ENCODE results near the gene SSTR4.

Gene SSTR4

DNA sequence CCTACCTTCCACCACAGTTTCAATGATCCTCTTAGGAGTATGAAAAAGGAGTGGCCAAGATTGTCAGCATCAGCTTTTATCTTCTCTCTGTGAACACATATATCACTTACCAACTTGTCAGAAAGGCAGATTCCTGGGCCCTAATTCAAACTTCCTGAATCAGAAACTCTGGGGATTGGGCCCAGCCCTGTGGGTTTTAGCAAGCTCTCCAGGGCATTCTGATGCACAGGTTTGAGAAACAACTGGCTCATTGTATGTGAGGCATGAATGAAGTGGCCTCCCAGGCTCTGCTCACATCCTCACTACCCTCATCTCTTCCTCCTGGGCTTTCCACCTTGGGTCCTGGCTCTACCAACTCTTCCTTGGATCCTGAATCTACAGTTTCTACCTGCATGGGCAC, 27.5 kb downstream of the SSTR4 start:
- Mint-ChIP-seq H3K4me1 (no peaks in the 10 kb centered on the region), H3K9me3 (no peaks in the 10 kb centered on the region), H3K4me3 (no peak overlapping the region), H3K27me3 (no peaks in the 10 kb centered on the region), H3K27ac (no peak overlapping the region)
- ATAC-seq (no peak), DNase-seq (no peak)

DNA sequence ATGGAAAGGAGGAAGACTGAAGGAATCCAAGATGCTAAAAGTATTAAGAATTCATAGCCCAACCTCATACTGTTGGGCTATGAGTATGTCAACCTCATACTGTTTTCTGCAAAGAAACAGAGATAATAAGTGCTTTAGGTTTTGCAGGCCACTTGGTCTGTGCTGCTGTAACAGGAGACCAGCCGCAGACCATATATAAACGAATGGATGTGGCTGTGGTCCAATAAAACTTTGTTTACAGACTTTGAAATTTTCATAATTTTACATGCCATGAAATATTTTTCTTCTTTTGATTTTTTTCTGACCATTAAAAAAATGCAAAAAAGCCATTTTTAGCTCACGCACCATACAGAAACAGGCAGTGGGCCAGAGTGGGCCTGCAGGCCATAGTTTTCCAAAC, 28.1 kb downstream of the SSTR4 start:
- no peak overlapping the region for H3K27ac Mint-ChIP-seq

DNA sequence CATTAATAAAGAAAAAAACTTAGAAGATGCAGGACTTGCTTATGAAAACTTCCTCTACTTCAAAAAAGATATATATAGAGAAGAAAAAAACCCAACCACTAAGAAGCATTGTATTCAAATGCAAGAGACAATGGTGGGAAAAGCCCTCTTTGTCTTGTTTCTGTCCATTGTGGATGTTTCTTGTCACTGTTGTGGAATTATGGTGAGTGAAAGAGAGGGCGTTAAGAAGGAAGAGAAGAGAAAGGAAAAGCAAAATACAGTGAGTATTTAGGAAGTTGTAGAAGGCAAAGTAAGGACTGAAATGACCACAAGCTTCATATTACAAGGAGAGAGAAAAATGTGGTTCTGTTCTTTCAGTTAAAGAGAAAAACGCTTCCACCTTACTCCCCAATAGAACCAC, 28.5 kb downstream of the SSTR4 start:
- DNase-seq: no peak
- no peak overlapping the region for H3K27ac Mint-ChIP-seq
- H3K27me3 Mint-ChIP-seq: no peaks in the 10 kb centered on the region
- no peaks in the 10 kb centered on the region for H3K4me1 Mint-ChIP-seq
- H3K4me3 Mint-ChIP-seq: no peak overlapping the region
- H3K9me3 Mint-ChIP-seq: no peaks in the 10 kb centered on the region
- no peak for ATAC-seq

More for the DNA sequence above, 28.1 kb downstream of the SSTR4 start:
- DNase-seq (no peak), ATAC-seq (no peak)
- Mint-ChIP-seq H3K4me3 (no peak overlapping the region), H3K27me3 (no peaks in the 10 kb centered on the region), H3K9me3 (no peaks in the 10 kb centered on the region), H3K4me1 (no peaks in the 10 kb centered on the region)

DNA sequence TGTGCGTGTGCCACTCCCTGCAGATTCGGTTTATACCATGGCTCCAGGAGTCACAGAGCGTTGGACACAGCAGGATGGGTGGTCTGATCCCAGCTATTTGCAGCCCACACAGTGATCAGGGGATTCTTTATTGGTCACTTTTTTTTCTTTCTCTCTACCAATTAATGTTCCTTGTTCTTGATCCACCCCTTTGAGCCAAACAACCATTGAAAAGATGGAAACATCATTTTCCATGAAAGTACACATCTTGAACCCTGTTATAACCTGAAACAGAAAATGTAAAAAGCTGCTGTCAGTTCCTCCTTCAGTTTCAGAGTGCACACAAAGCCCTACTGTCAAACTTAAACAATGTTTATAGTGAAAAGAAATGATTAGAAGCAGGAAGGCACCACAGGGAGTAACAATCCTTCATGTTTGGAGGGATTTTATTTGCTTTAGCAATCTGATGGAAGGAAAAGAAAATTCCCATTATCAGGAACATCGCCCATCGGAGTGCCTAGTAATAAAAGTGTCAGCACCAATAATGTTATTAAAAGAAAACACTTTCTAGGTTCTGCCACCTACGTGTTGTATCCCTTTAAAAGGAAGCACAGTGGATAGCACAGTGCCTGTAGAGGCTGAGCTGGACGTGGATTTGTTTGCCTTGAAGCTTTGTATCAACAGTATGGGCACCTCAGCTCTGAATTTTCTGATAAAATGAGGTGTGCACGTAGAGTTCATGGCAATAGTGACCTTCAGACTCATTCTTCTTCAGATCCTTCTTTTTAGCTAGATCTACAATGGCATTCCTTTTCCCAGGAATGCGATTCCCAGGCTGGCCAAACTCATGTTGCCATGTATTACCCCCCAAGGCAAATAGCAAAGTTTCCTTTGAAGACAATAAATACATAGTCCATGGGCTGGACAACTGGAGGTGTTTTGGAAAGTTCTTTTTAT, 30.4 kb downstream of the SSTR4 start:
- no peaks in the 10 kb centered on the region for H3K9me3 Mint-ChIP-seq
- no peak for DNase-seq
- H3K27me3 Mint-ChIP-seq: no peaks in the 10 kb centered on the region
- no peak overlapping the region for H3K27ac Mint-ChIP-seq
- no peak for ATAC-seq
- H3K4me3 Mint-ChIP-seq: no peak overlapping the region
- H3K4me1 Mint-ChIP-seq: no peaks in the 10 kb centered on the region

DNA sequence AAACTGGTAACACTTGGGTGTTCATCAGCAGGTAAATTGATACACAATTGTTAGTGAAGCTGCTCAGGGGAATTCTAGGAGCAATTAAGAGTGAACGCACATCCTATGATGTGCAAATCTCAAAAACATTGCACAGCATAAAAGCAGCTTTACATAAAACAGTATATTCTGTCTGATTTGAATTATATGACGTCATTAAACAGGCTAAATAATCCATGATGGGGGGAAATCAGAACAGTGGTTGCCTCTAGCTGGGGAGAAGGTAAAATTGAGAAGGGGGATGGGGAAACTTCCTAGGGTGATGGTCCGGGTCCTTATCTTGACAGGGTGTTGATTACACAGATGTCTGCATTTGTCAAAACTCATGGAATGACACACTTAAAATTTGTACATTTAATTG, 31.7 kb downstream of the SSTR4 start:
- no peaks in the 10 kb centered on the region for H3K9me3 Mint-ChIP-seq
- DNase-seq (no peak), ATAC-seq (no peak)
- no peak overlapping the region for H3K27ac Mint-ChIP-seq
- H3K4me3 Mint-ChIP-seq: no peak overlapping the region
- no peaks in the 10 kb centered on the region for H3K4me1 Mint-ChIP-seq
- no peaks in the 10 kb centered on the region for H3K27me3 Mint-ChIP-seq

DNA sequence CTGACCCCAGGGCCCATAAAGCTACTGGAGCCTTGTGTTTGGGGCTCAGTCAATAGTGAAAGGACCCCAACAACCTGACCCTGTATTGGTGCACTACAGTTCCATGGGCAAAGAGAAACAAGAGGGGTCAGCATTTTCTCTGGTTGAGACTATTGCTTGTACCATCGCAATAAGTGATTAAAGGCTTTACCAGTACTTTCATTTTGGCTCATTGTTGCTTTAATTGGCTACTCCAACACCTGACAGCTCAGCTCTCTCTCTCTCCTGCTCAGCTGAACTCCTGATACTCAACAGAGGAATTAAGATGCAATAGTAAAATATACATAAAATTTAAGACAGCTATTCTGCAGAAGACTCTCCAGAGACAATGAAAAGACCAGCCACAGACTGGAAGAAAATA, 33.2 kb downstream of the SSTR4 start:
- Mint-ChIP-seq H3K4me3 (no peak overlapping the region), H3K27me3 (no peaks in the 10 kb centered on the region), H3K9me3 (no peaks in the 10 kb centered on the region), H3K27ac (no peak overlapping the region), H3K4me1 (no peaks in the 10 kb centered on the region)
- no peak for ATAC-seq
- DNase-seq: no peak

DNA sequence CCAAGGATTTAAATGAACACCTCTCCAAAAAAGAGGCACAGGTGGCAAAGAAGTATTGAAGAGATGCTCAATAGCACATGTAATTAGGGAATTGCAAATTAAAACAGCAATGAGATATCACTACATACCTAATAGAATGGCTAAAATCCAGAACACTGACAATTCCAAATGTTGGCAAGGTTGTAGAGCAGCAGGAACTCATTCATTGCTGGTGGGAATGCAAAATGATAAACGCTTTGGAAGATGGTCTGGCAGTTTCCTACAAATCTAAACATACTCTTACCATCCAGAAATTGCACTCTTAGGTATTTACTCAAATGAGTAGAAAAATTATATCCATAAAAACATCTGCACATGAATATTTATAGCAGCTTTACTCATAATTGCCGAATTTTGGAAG, 34.0 kb downstream of the SSTR4 start:
- Mint-ChIP-seq H3K27me3 (no peaks in the 10 kb centered on the region), H3K4me1 (no peaks in the 10 kb centered on the region), H3K4me3 (no peak overlapping the region), H3K27ac (no peak overlapping the region), H3K9me3 (no peaks in the 10 kb centered on the region)
- DNase-seq (no peak), ATAC-seq (no peak)

DNA sequence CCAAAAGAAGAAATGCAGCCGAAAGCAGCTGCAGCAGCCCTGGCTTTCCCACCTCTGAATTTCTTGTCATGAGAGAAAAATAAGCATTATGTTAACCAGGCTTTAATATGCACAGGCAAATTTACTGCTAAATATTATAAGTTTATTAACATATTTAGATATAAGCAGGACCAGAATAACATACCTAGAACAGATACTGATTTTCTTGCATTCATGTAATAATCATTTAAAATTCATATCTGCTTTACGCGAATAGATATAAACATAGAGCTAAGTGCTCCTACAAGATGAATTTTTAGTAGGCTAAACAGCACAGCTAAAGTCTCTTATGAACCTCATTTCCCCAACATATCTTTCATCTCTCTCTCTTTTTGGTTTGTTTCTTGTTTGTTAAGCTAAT, 36.3 kb downstream of the SSTR4 start:
- no peak for DNase-seq
- no peaks in the 10 kb centered on the region for H3K9me3 Mint-ChIP-seq
- no peaks in the 10 kb centered on the region for H3K4me1 Mint-ChIP-seq

DNA sequence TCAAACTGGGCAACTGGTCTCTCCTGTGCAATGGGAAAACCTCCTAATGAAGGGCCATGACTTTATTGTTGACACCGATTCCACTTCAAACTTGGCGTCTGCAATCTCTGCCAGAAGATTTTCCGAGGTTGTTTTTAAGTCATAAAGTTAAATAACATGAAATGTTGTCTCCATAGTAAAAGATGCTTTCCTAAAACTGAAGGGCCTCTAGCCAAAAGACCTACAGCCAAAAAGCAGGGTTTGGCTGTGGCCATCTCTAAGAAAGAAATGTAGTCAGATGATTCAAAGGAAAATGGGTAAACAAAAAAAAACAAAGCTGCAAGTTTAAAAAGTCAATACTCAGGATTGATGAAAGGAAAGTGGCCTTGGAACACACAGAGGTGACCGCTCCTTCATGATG, 36.9 kb downstream of the SSTR4 start:
- Mint-ChIP-seq H3K9me3 (no peaks in the 10 kb centered on the region), H3K27me3 (no peaks in the 10 kb centered on the region), H3K4me1 (no peaks in the 10 kb centered on the region), H3K27ac (no peak overlapping the region), H3K4me3 (no peak overlapping the region)
- DNase-seq (no peak), ATAC-seq (no peak)

More for the DNA sequence above, 36.3 kb downstream of the SSTR4 start:
- ATAC-seq: no peak
- no peak overlapping the region for H3K4me3 Mint-ChIP-seq
- H3K27ac Mint-ChIP-seq: no peak overlapping the region
- H3K27me3 Mint-ChIP-seq: no peaks in the 10 kb centered on the region

DNA sequence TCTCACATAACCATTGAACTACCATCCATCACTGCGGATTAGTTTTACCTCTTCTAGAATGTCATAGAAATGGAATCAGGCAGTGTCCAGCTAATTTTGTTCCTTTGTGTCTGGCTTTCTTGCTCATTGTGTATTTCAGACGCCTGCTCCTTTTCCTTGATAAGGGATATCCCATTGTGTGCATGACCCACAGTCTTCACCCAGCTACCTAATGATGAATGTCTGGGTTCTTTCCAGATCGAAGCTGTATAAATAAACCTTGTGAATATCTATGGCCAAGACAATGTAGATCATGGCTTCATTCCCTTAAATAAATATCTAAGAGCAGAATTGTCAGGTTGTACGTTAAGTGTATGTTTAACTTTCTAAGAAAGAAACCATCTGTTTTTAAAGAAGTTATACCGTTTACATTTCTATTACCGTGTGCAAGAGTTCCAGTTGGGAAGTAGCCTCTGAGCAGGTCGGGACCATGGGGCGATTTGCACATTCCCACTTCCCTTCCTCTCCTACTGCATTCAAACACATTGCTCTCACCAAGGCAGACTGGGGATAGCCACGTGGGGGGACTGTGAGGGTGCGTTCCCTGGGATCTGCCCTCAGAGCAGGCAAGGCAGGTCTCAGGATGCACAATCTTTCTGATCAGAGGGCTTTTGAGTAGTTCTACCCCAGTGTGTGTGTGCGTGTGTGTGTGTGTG, 37.9 kb downstream of the SSTR4 start:
- Mint-ChIP-seq H3K27ac (no peak overlapping the region), H3K27me3 (no peaks in the 10 kb centered on the region), H3K9me3 (no peaks in the 10 kb centered on the region), H3K4me3 (no peak overlapping the region), H3K4me1 (no peaks in the 10 kb centered on the region)
- no peak for DNase-seq
- no peak for ATAC-seq

DNA sequence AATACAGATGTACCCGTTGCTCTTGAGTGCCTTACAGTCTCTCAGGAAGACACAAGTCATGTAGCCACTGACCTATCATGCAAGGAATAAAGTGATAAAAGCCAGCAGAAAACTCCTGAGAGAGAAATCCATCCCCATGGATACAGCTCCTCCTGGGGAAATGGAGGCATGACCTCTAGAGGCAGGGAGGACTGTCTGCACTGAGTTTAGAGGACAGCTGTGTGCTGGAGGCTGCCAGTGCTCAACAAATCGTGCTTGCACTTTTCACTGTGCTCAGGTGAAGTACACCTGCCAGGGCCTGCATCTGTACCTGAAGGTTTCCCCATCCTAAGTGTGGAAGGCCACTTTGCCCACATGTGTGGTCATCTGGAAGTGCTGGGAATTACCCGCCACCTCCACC, 38.9 kb downstream of the SSTR4 start:
- no peaks in the 10 kb centered on the region for H3K27me3 Mint-ChIP-seq

DNA sequence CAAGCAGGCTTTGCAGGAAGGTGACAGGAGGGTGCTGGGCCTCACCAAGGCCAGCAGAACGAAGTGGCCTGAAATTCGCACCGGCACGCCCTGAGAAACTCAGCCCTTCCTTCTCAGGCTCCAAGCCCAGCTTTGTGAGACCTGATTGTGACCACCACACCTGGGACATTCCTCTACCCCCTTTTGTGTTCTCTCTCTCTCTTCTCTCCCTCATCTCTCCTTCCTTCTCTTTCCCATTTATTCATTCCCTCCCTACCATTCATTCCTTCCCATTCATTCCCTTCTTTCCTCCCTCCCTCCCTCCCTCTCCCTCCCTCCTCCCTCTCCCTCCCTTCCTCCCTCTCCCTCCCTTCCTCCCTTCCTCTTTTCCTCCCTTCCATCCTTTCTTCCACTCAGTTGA, 42.2 kb downstream of the SSTR4 start:
- DNase-seq: no peak
- Mint-ChIP-seq H3K27ac (no peak overlapping the region), H3K9me3 (no peaks in the 10 kb centered on the region), H3K4me1 (no peaks in the 10 kb centered on the region), H3K27me3 (no peaks in the 10 kb centered on the region), H3K4me3 (no peak overlapping the region)
- ATAC-seq: no peak

More for the DNA sequence above, 38.9 kb downstream of the SSTR4 start:
- DNase-seq: no peak
- Mint-ChIP-seq H3K4me3 (no peak overlapping the region), H3K4me1 (no peaks in the 10 kb centered on the region), H3K9me3 (no peaks in the 10 kb centered on the region), H3K27ac (no peak overlapping the region)
- no peak for ATAC-seq

DNA sequence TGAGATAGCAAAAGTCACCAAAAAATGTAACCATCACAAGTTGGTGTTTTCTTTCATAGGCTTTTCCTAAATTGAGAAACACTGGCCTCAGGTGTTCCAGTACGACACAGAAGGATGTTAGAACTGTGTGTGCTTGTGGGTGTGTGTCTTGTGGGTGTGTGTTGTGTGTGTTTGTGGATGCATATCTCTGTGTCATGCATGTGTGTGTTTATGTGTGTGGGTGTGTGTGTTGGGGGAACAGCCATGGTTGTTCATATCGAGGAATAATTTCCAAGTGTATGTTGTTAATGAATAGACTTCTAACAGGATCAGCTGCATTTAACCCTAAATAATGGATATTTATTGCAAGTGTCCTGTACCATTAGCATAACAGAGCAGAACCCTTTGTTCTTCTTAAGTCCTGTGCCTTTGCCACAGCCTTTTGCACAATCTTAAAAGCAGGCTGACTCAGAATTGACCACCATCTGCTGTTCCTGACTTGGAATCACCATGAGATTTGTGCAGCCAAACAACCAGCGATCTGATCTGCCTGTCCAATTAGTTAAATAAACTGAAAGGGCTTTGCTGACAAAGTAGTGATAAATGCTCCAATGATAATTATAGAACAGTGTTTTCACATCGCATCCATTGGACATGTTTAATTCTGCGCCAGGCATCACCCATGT, 43.4 kb downstream of the SSTR4 start:
- Mint-ChIP-seq H3K4me3 (no peak overlapping the region), H3K9me3 (no peaks in the 10 kb centered on the region), H3K27ac (no peak overlapping the region), H3K4me1 (no peaks in the 10 kb centered on the region), H3K27me3 (no peaks in the 10 kb centered on the region)
- DNase-seq (no peak), ATAC-seq (no peak)

DNA sequence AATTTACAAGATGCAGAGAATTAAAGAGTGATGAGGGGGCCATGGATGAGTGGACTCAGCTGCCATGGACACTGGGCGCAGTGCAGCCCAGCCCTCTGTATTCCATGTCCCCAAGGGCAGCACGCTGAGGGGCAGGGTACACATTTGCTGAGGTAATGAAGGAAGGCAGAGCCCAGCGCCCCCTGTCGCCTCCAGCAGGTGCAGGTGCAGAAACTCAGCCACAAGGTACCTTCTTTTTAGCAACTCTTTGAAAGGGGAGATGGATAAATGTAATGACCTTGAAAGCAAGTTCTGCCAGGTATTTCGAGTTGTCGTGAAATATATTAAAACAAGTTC, 43.9 kb downstream of the SSTR4 start:
- no peaks in the 10 kb centered on the region for H3K9me3 Mint-ChIP-seq
- ATAC-seq (no peak), DNase-seq (no peak)

DNA sequence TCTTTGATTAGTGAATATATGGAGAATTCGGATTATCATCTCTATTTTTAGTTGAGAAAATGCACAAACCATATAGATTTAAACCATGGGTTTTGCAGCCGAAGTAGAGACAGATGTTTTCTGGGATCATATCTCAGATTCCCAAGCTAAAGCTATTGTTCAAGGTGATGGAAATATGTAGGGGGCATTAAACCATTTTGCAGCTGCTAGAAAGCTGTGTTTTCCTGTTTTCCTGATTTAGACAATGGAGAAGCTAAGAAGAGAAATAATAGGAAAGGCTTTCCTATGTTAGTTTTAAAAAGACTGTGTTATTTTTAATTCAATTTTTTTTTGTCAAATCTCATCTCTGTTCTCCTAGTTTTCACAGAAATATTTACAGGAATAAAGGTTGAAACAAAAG, 44.8 kb downstream of the SSTR4 start:
- Mint-ChIP-seq H3K4me3 (no peak overlapping the region), H3K4me1 (no peaks in the 10 kb centered on the region), H3K9me3 (no peaks in the 10 kb centered on the region), H3K27ac (no peak overlapping the region), H3K27me3 (no peaks in the 10 kb centered on the region)
- no peak for ATAC-seq
- no peak for DNase-seq

More for the DNA sequence above, 43.9 kb downstream of the SSTR4 start:
- no peak overlapping the region for H3K27ac Mint-ChIP-seq
- H3K27me3 Mint-ChIP-seq: no peaks in the 10 kb centered on the region
- no peaks in the 10 kb centered on the region for H3K4me1 Mint-ChIP-seq
- no peak overlapping the region for H3K4me3 Mint-ChIP-seq

DNA sequence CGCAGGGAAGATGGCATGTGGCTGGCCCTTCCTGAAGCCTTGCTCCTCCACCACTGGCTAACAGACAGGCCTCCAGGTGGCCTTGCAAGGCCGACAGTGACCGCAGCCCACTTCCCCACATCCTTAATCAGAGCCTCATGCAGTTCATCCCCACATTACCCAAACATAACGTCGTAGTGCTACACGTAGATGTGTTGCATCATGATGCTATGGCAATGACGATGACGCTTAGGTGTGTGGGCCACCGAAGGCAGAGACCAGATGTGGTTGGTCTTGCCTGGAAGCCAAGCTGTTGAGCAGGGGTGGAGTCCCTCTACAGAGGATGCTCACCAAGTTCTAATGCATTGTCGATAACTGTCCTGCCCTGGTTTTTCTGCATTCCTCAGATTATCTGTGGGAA, 45.4 kb downstream of the SSTR4 start:
- H3K27me3 Mint-ChIP-seq: no peaks in the 10 kb centered on the region
- no peak for ATAC-seq
- no peaks in the 10 kb centered on the region for H3K4me1 Mint-ChIP-seq
- no peaks in the 10 kb centered on the region for H3K9me3 Mint-ChIP-seq
- H3K27ac Mint-ChIP-seq: no peak overlapping the region
- DNase-seq: no peak
- H3K4me3 Mint-ChIP-seq: no peak overlapping the region
